HEK293 (cell line): ENCODE measurements around the gene PHF13.

ENCODE experiments used
- CTCF ChIA-PET: fragments of 350-600 bp; formaldehyde crosslinking; extraction: SDS; loops from one replicate; lab custom pipeline; 2021; ENCODE audit warnings: antibody characterized with exemption; lab: Yijun Ruan, JAX
- POLR2A ChIA-PET: fragments of 300-600 bp; formaldehyde crosslinking; extraction: SDS; loops from one replicate; lab custom pipeline; 2020; ENCODE audit warnings: antibody characterized with exemption, inconsistent platforms; lab: Yijun Ruan, JAX
- H3K27ac ChIP-seq: fragments of 200-500 bp; sonication (Bioruptor generic); 2 replicates; pipeline ENCODE4 v1.5.1; 2014; ENCODE audit warnings: low read depth, low read length, control low read depth, inconsistent platforms; ENCODE audit errors: extremely low read depth
- H3K36me3 ChIP-seq, 2 experiments: fragments of 200-500 bp in 1 of 2; sonication (Bioruptor generic) in 1 of 2; 1 replicate in 1 of 2; 2 replicates in 1 of 2; pipeline ENCODE4 v1.5.1; 2014 to 2017; ENCODE audit warnings: inconsistent platforms in 2 of 2, low read length in 2 of 2; ENCODE audit not compliant: control insufficient read depth in 2 of 2, insufficient read depth in 1 of 2
- H3K4me1 ChIP-seq: fragments of 200-500 bp; sonication (Bioruptor generic); 2 replicates; pipeline ENCODE4 v1.5.1; 2014; ENCODE audit warnings: mild to moderate bottlenecking, low read length, inconsistent platforms; ENCODE audit not compliant: control insufficient read depth, insufficient read depth
- H3K4me3 ChIP-seq: 2 replicates; pipeline ENCODE4 v1.5.1; 2011; ENCODE audit warnings: low read depth, mild to moderate bottlenecking, control low read depth, low read length, moderate library complexity
- H3K9me3 ChIP-seq: fragments of 200-500 bp; sonication (Bioruptor generic); 2 replicates; pipeline ENCODE4 v1.5.1; 2014; ENCODE audit warnings: low read depth, low read length, inconsistent platforms; ENCODE audit not compliant: control insufficient read depth, insufficient read depth
- KLF1 ChIP-seq: fragments of 450-650 bp; formaldehyde crosslinking; IDR thresholded peaks from 2 replicates; pipeline ENCODE4 v1.5.1; 2016; ENCODE audit warnings: missing biosample characterization, missing genetic modification characterization
- PRDM1 ChIP-seq: fragments of 450-650 bp; formaldehyde crosslinking; IDR thresholded peaks from 2 replicates; pipeline ENCODE4; 2016; ENCODE audit warnings: missing biosample characterization, missing genetic modification characterization
- SETDB1 ChIP-seq: IDR thresholded peaks from one replicate; pipeline ENCODE4 v1.6.1; 2017; ENCODE audit warnings: mild to moderate bottlenecking, low read length, moderate library complexity, mixed read lengths; ENCODE audit not compliant: insufficient read length
- ZBTB20 ChIP-seq: fragments of 450-650 bp; formaldehyde crosslinking; IDR thresholded peaks from 2 replicates; pipeline ENCODE4 v1.5.1; 2016; ENCODE audit warnings: missing biosample characterization, missing genetic modification characterization
- ZNF132 ChIP-seq: fragments of 450-650 bp; formaldehyde crosslinking; IDR thresholded peaks from 2 replicates; pipeline ENCODE4 v1.5.1; 2017; ENCODE audit warnings: missing biosample characterization, missing genetic modification characterization, borderline replicate concordance
- ZNF175 ChIP-seq: fragments of 450-650 bp; formaldehyde crosslinking; IDR thresholded peaks from 2 replicates; pipeline ENCODE4 v1.5.1; 2016; ENCODE audit warnings: missing biosample characterization, missing genetic modification characterization
- ZNF223 ChIP-seq: fragments of 450-650 bp; formaldehyde crosslinking; IDR thresholded peaks from 2 replicates; pipeline ENCODE4 v1.5.1; 2016; ENCODE audit warnings: missing biosample characterization, missing genetic modification characterization
- ZNF335 ChIP-seq: fragments of 450-650 bp; formaldehyde crosslinking; conservative IDR thresholded peaks from 2 replicates; pipeline ENCODE4 v1.5.1; 2016; ENCODE audit warnings: missing biosample characterization, missing genetic modification characterization
- ZNF354C ChIP-seq: fragments of 450-650 bp; formaldehyde crosslinking; IDR thresholded peaks from 2 replicates; pipeline ENCODE4 v1.5.1; 2016; ENCODE audit warnings: missing biosample characterization, missing genetic modification characterization, low read depth, borderline replicate concordance
- ZNF426 ChIP-seq: fragments of 450-650 bp; formaldehyde crosslinking; IDR thresholded peaks from 2 replicates; pipeline ENCODE4 v1.5.1; 2017; ENCODE audit warnings: missing biosample characterization, missing genetic modification characterization, mild to moderate bottlenecking, inconsistent platforms, moderate library complexity
- ZNF48 ChIP-seq: fragments of 450-650 bp; formaldehyde crosslinking; IDR thresholded peaks from 2 replicates; pipeline ENCODE4 v1.5.1; 2016; ENCODE audit warnings: missing biosample characterization, missing genetic modification characterization
- ZNF530 ChIP-seq: fragments of 450-650 bp; formaldehyde crosslinking; IDR thresholded peaks from 2 replicates; pipeline ENCODE4 v1.5.1; 2016; ENCODE audit warnings: low read depth, missing biosample characterization, missing genetic modification characterization
- ZNF610 ChIP-seq: fragments of 450-650 bp; formaldehyde crosslinking; IDR thresholded peaks from 2 replicates; pipeline ENCODE4 v1.5.1; 2016; ENCODE audit warnings: missing biosample characterization, missing genetic modification characterization, borderline replicate concordance
- ZNF629 ChIP-seq: fragments of 450-650 bp; formaldehyde crosslinking; IDR thresholded peaks from 2 replicates; pipeline ENCODE4 v1.5.1; 2017; ENCODE audit warnings: missing biosample characterization, missing genetic modification characterization
- TF ChIP-seq, protein P1 (sequence below): fragments of 450-650 bp; formaldehyde crosslinking; IDR thresholded peaks from 2 replicates; pipeline ENCODE4 v1.5.1; 2016; ENCODE audit warnings: missing biosample characterization, missing genetic modification characterization
- TF ChIP-seq, protein P2 (sequence below): fragments of 450-650 bp; formaldehyde crosslinking; conservative IDR thresholded peaks from 2 replicates; pipeline ENCODE4 v1.5.1; 2016; ENCODE audit warnings: low read depth, missing biosample characterization, missing genetic modification characterization
- TF ChIP-seq, protein P3 (sequence below): fragments of 450-650 bp; formaldehyde crosslinking; conservative IDR thresholded peaks from 2 replicates; pipeline ENCODE4 v1.5.1; 2016; ENCODE audit warnings: low read depth, missing biosample characterization, missing genetic modification characterization
- TF ChIP-seq, protein P4 (sequence below): fragments of 450-650 bp; formaldehyde crosslinking; IDR thresholded peaks from 2 replicates; pipeline ENCODE4 v1.5.1; 2016; ENCODE audit warnings: missing biosample characterization, missing genetic modification characterization
- TF ChIP-seq, protein P5 (sequence below): fragments of 450-650 bp; formaldehyde crosslinking; optimal IDR thresholded peaks from 2 replicates; pipeline ENCODE3; 2016; ENCODE audit warnings: missing biosample characterization, mild to moderate bottlenecking, missing genetic modification characterization
- TF ChIP-seq, protein P6 (sequence below): fragments of 450-650 bp; formaldehyde crosslinking; IDR thresholded peaks from 2 replicates; pipeline ENCODE4 v1.5.1; 2016; ENCODE audit warnings: missing biosample characterization, missing genetic modification characterization, low read depth

PHF13 gene

DNA sequence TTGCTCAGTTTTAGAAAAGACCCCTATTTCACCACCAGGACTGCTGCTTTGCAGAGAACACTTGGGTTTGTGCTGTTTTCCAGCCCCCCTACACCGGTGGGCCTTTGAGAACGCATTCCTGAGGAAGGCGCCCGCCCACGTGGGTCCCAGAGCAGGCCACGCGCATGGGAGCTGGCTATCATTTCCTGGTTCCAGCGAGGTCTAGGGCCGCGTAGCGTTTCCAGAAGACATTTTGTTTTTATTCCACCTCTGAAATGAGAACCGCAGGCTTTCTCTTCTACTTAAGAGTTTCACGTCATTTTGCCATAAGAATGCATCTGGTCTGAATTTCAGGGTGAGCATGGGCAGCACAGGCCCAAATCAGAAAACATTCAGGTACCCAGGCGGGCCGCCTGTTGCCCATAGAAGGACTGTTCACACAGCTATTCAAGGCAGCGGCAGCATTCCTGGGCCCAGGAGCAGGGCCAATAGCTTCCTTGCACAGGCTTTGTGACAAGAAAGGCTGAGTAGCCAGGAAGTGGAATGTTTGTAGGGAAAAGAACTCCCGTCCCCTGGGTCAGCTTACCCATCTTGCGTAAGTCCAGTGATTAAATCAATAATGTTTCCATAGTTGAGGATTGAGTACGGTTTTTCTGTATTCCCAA is 9.5 kb upstream of the PHF13 start:
- POLR2A ChIA-PET, result interaction anchor here (0.7 to 3.5 kb wide), 6 partner anchors 8 to 75 kb away, joined by 3 to 25 read pairs (median 6); partner anchors contain the start of genes PHF13, THAP3 and ZBTB48
- Histone ChIP-seq H3K4me1 (no peaks in the 10 kb centered on the region), H3K9me3 (no peaks in the 10 kb centered on the region), H3K27ac (peak overlapping the region; percentile 79), H3K36me3 (peaks cover 0 to 13% of the 10 kb centered on the region in 2 experiments; a peak in 1 of 3 replicates), H3K4me3 (no peak overlapping the region)
- CTCF ChIA-PET, result interaction anchor here (0.5 to 2.0 kb wide), 2 partner anchors 114 to 259 kb away, joined by 3 to 6 read pairs; no protein-coding TSS in a partner anchor
- TF ChIP-seq, protein P1, sequence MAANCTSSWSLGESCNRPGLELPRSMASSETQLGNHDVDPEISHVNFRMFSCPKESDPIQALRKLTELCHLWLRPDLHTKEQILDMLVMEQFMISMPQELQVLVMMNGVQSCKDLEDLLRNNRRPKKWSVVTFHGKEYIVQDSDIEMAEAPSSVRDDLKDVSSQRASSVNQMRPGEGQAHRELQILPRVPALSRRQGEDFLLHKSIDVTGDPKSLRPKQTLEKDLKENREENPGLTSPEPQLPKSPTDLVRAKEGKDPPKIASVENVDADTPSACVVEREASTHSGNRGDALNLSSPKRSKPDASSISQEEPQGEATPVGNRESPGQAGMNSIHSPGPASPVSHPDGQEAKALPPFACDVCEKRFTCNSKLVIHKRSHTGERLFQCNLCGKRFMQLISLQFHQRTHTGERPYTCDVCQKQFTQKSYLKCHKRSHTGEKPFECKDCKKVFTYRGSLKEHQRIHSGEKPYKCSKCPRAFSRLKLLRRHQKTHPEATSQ (tag by site-specific recombination), result no peak
- TF ChIP-seq ZNF629 (0 out of 2 replicates have a peak, but pooled peaks have one; percentile 6), ZNF48 (tag by site-specific recombination) (no peak), SETDB1 (no peak), ZBTB20 (peak; percentile 90), ZNF132 (tag by site-specific recombination) (no peak), ZNF223 (tag by site-specific recombination) (no peak), KLF1 (tag by site-specific recombination) (no peak), ZNF530 (tag by site-specific recombination) (no peak), ZNF610 (tag by site-specific recombination) (no peak), ZNF175 (tag by site-specific recombination) (no peak), ZNF354C (tag by site-specific recombination) (no peak), ZNF335 (tag by site-specific recombination) (peak; percentile 72), PRDM1 (no peak), ZNF426 (tag by site-specific recombination) (no peak)
- TF ChIP-seq, protein P2, sequence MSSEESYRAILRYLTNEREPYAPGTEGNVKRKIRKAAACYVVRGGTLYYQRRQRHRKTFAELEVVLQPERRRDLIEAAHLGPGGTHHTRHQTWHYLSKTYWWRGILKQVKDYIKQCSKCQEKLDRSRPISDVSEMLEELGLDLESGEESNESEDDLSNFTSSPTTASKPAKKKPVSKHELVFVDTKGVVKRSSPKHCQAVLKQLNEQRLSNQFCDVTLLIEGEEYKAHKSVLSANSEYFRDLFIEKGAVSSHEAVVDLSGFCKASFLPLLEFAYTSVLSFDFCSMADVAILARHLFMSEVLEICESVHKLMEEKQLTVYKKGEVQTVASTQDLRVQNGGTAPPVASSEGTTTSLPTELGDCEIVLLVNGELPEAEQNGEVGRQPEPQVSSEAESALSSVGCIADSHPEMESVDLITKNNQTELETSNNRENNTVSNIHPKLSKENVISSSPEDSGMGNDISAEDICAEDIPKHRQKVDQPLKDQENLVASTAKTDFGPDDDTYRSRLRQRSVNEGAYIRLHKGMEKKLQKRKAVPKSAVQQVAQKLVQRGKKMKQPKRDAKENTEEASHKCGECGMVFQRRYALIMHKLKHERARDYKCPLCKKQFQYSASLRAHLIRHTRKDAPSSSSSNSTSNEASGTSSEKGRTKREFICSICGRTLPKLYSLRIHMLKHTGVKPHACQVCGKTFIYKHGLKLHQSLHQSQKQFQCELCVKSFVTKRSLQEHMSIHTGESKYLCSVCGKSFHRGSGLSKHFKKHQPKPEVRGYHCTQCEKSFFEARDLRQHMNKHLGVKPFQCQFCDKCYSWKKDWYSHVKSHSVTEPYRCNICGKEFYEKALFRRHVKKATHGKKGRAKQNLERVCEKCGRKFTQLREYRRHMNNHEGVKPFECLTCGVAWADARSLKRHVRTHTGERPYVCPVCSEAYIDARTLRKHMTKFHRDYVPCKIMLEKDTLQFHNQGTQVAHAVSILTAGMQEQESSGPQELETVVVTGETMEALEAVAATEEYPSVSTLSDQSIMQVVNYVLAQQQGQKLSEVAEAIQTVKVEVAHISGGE, result no peak
- TF ChIP-seq, protein P3, sequence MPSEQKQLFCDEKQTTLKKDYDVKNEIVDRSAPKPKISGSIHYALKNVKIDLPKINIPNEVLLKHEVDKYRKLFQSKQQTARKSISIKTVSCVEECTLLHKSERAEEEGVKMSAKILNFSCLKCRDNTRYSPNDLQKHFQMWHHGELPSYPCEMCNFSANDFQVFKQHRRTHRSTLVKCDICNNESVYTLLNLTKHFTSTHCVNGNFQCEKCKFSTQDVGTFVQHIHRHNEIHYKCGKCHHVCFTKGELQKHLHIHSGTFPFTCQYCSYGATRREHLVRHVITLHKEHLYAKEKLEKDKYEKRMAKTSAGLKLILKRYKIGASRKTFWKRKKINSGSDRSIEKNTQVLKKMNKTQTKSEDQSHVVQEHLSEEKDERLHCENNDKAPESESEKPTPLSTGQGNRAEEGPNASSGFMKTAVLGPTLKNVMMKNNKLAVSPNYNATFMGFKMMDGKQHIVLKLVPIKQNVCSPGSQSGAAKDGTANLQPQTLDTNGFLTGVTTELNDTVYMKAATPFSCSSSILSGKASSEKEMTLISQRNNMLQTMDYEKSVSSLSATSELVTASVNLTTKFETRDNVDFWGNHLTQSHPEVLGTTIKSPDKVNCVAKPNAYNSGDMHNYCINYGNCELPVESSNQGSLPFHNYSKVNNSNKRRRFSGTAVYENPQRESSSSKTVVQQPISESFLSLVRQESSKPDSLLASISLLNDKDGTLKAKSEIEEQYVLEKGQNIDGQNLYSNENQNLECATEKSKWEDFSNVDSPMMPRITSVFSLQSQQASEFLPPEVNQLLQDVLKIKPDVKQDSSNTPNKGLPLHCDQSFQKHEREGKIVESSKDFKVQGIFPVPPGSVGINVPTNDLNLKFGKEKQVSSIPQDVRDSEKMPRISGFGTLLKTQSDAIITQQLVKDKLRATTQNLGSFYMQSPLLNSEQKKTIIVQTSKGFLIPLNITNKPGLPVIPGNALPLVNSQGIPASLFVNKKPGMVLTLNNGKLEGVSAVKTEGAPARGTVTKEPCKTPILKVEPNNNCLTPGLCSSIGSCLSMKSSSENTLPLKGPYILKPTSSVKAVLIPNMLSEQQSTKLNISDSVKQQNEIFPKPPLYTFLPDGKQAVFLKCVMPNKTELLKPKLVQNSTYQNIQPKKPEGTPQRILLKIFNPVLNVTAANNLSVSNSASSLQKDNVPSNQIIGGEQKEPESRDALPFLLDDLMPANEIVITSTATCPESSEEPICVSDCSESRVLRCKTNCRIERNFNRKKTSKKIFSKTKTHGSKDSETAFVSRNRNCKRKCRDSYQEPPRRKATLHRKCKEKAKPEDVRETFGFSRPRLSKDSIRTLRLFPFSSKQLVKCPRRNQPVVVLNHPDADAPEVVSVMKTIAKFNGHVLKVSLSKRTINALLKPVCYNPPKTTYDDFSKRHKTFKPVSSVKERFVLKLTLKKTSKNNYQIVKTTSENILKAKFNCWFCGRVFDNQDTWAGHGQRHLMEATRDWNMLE (tag by site-specific recombination), result no peak
- TF ChIP-seq, protein P4, sequence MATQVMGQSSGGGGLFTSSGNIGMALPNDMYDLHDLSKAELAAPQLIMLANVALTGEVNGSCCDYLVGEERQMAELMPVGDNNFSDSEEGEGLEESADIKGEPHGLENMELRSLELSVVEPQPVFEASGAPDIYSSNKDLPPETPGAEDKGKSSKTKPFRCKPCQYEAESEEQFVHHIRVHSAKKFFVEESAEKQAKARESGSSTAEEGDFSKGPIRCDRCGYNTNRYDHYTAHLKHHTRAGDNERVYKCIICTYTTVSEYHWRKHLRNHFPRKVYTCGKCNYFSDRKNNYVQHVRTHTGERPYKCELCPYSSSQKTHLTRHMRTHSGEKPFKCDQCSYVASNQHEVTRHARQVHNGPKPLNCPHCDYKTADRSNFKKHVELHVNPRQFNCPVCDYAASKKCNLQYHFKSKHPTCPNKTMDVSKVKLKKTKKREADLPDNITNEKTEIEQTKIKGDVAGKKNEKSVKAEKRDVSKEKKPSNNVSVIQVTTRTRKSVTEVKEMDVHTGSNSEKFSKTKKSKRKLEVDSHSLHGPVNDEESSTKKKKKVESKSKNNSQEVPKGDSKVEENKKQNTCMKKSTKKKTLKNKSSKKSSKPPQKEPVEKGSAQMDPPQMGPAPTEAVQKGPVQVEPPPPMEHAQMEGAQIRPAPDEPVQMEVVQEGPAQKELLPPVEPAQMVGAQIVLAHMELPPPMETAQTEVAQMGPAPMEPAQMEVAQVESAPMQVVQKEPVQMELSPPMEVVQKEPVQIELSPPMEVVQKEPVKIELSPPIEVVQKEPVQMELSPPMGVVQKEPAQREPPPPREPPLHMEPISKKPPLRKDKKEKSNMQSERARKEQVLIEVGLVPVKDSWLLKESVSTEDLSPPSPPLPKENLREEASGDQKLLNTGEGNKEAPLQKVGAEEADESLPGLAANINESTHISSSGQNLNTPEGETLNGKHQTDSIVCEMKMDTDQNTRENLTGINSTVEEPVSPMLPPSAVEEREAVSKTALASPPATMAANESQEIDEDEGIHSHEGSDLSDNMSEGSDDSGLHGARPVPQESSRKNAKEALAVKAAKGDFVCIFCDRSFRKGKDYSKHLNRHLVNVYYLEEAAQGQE, result no peak
- TF ChIP-seq, protein P5, sequence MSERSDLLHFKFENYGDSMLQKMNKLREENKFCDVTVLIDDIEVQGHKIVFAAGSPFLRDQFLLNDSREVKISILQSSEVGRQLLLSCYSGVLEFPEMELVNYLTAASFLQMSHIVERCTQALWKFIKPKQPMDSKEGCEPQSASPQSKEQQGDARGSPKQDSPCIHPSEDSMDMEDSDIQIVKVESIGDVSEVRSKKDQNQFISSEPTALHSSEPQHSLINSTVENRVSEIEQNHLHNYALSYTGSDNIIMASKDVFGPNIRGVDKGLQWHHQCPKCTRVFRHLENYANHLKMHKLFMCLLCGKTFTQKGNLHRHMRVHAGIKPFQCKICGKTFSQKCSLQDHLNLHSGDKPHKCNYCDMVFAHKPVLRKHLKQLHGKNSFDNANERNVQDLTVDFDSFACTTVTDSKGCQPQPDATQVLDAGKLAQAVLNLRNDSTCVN (tag by site-specific recombination), result peak; percentile 17
- TF ChIP-seq, protein P6, sequence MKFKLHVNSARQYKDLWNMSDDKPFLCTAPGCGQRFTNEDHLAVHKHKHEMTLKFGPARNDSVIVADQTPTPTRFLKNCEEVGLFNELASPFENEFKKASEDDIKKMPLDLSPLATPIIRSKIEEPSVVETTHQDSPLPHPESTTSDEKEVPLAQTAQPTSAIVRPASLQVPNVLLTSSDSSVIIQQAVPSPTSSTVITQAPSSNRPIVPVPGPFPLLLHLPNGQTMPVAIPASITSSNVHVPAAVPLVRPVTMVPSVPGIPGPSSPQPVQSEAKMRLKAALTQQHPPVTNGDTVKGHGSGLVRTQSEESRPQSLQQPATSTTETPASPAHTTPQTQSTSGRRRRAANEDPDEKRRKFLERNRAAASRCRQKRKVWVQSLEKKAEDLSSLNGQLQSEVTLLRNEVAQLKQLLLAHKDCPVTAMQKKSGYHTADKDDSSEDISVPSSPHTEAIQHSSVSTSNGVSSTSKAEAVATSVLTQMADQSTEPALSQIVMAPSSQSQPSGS (tag by site-specific recombination), result no peak
